ENCODE measurements around the gene AQP12B. TPM values are rescaled to one million over a fixed set of nuclear protein-coding genes. Genes with fewer than 3 reads are reported as not detected.
A peak's percentile ranks its signal among the peaks of the same experiment; 100 is the strongest.

AQP12B gene
- total and polyA plus RNA-seq, 4 donors = not detected

DNA sequence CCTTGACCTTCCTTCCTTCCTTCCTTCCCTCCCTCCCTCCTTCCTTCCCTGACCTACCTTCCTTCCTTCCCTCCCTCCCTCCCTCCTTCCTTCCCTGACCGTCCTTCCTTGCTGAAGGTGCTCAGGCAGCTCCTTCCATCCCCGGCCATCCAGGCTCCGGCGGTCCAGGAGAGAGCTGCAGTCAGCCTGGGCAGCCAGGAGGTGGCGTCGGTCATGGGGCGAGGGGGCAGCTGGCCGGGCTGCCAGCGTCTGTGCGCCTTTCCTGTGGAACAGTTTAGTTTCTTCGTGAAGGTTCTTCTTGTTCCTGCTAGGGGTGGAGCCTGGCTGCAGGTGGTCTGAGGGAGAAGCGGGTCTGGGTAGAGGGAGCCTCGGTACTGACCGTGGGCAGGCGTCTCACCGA lies 41.7 kb downstream of the AQP12B start:
- no peak for DNase-seq (ENCODE audit: low spot score)
- WGBS = 20% methylated on average over 16 of the region's 16 CpGs
- no peaks in the 10 kb centered on the region for H3K9me3 ChIP-seq (ENCODE audit: control insufficient read depth in 4 of 4, low read length in 3 of 4)

GRCh38 chr2:240639566-240639965 lies 43.1 kb downstream of the AQP12B start:
- DNase-seq (ENCODE audit: low spot score) = no peak
- 87% methylated on average over 18 of the region's 18 CpGs for WGBS
- H3K9ac ChIP-seq (ENCODE audit: low read depth in 1 of 2, low read length in 2 of 2) = no peak overlapping the region

More for the DNA sequence above, 41.7 kb downstream of the AQP12B start:
- no peak overlapping the region for H3K4me3 ChIP-seq (ENCODE audit: low read depth in 1 of 3, low read length in 3 of 3)
- H3K27me3 ChIP-seq (ENCODE audit: control insufficient read depth in 4 of 4, insufficient read depth in 4 of 4, low read length in 3 of 4) = no peaks in the 10 kb centered on the region
- H3K36me3 ChIP-seq (ENCODE audit: control insufficient read depth in 4 of 4, insufficient read depth in 3 of 4, low read depth in 1 of 4, low read length in 3 of 4) = no peaks in the 10 kb centered on the region
- H3K9ac ChIP-seq (ENCODE audit: low read depth in 1 of 2, low read length in 2 of 2) = no peak overlapping the region
- no peak for TF ChIP-seq HNF4A (conservative IDR thresholded peaks at IDR 0.05)
- no peak for TF ChIP-seq JUND (IDR thresholded peaks at IDR 0.05)
- peak; percentile 58 to 76 for TF ChIP-seq RAD21 (IDR thresholded peaks at IDR 0.05)
- TF ChIP-seq CTCF (IDR thresholded peaks at IDR 0.05; ENCODE audit: low read depth, low read length, missing input control) = peak; percentile 54
- TF ChIP-seq YY1 (IDR thresholded peaks at IDR 0.05) = no peak
- no peaks in the 10 kb centered on the region for H3K4me1 ChIP-seq (ENCODE audit: control insufficient read depth in 4 of 4, insufficient read depth in 4 of 4, low read length in 3 of 4)
- H3K27ac ChIP-seq (ENCODE audit: low read depth in 1 of 2, low read length in 2 of 2) = no peak overlapping the region

GRCh38 chr2:240638512-240639160 lies 44.0 kb downstream of the AQP12B start:
- 64% methylated on average over 18 of the region's 18 CpGs for WGBS
- H3K9ac ChIP-seq (ENCODE audit: low read depth in 1 of 2, low read length in 2 of 2) = no peak overlapping the region
- no peaks in the 10 kb centered on the region for H3K4me1 ChIP-seq (ENCODE audit: control insufficient read depth in 4 of 4, insufficient read depth in 4 of 4, low read length in 3 of 4)
- TF ChIP-seq YY1 (IDR thresholded peaks at IDR 0.05) (no peak), RAD21 (IDR thresholded peaks at IDR 0.05) (no peak), RXRA (IDR thresholded peaks at IDR 0.05) (no peak), NR2F2 (IDR thresholded peaks at IDR 0.05) (no peak)
- H3K36me3 ChIP-seq (ENCODE audit: control insufficient read depth in 4 of 4, insufficient read depth in 3 of 4, low read depth in 1 of 4, low read length in 3 of 4) = no peaks in the 10 kb centered on the region
- no peaks in the 10 kb centered on the region for H3K27me3 ChIP-seq (ENCODE audit: control insufficient read depth in 4 of 4, insufficient read depth in 4 of 4, low read length in 3 of 4)
- no peak overlapping the region for H3K4me3 ChIP-seq (ENCODE audit: low read depth in 1 of 3, low read length in 3 of 3)
- H3K27ac ChIP-seq (ENCODE audit: low read depth in 1 of 2, low read length in 2 of 2) = no peak overlapping the region
- DNase-seq (ENCODE audit: low spot score) = no peak
- peaks cover 0 to 4% (median 1%) of the 10 kb centered on the region in 4 donors for H3K9me3 ChIP-seq (ENCODE audit: control insufficient read depth in 4 of 4, low read length in 3 of 4)

More at GRCh38 chr2:240639566-240639965, 43.1 kb downstream of the AQP12B start:
- H3K27ac ChIP-seq (ENCODE audit: low read depth in 1 of 2, low read length in 2 of 2) = no peak overlapping the region
- no peaks in the 10 kb centered on the region for H3K9me3 ChIP-seq (ENCODE audit: control insufficient read depth in 4 of 4, low read length in 3 of 4)
- H3K27me3 ChIP-seq (ENCODE audit: control insufficient read depth in 4 of 4, insufficient read depth in 4 of 4, low read length in 3 of 4) = no peaks in the 10 kb centered on the region
- H3K36me3 ChIP-seq (ENCODE audit: control insufficient read depth in 4 of 4, insufficient read depth in 3 of 4, low read depth in 1 of 4, low read length in 3 of 4) = no peaks in the 10 kb centered on the region
- TF ChIP-seq EGR1 (IDR thresholded peaks at IDR 0.05; ENCODE audit: low read depth in 2 of 2) (no peak), YY1 (IDR thresholded peaks at IDR 0.05) (no peak), FOXA2 (IDR thresholded peaks at IDR 0.05) (no peak)
- H3K4me1 ChIP-seq (ENCODE audit: control insufficient read depth in 4 of 4, insufficient read depth in 4 of 4, low read length in 3 of 4) = no peaks in the 10 kb centered on the region
- H3K4me3 ChIP-seq (ENCODE audit: low read depth in 1 of 3, low read length in 3 of 3) = no peak overlapping the region

- WGBS = 74% methylated on average over 8 of the region's 8 CpGs
- no peak overlapping the region for H3K27ac ChIP-seq (ENCODE audit: low read depth in 1 of 2, low read length in 2 of 2)
- TF ChIP-seq, protein P1, sequence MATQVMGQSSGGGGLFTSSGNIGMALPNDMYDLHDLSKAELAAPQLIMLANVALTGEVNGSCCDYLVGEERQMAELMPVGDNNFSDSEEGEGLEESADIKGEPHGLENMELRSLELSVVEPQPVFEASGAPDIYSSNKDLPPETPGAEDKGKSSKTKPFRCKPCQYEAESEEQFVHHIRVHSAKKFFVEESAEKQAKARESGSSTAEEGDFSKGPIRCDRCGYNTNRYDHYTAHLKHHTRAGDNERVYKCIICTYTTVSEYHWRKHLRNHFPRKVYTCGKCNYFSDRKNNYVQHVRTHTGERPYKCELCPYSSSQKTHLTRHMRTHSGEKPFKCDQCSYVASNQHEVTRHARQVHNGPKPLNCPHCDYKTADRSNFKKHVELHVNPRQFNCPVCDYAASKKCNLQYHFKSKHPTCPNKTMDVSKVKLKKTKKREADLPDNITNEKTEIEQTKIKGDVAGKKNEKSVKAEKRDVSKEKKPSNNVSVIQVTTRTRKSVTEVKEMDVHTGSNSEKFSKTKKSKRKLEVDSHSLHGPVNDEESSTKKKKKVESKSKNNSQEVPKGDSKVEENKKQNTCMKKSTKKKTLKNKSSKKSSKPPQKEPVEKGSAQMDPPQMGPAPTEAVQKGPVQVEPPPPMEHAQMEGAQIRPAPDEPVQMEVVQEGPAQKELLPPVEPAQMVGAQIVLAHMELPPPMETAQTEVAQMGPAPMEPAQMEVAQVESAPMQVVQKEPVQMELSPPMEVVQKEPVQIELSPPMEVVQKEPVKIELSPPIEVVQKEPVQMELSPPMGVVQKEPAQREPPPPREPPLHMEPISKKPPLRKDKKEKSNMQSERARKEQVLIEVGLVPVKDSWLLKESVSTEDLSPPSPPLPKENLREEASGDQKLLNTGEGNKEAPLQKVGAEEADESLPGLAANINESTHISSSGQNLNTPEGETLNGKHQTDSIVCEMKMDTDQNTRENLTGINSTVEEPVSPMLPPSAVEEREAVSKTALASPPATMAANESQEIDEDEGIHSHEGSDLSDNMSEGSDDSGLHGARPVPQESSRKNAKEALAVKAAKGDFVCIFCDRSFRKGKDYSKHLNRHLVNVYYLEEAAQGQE (IDR thresholded peaks at IDR 0.05) = no peak
- TF ChIP-seq GABPA (IDR thresholded peaks at IDR 0.05 in 1 of 2, conservative IDR thresholded peaks at IDR 0.05 in 1 of 2) (no peak), YY1 (IDR thresholded peaks at IDR 0.05) (no peak), CTCF (IDR thresholded peaks at IDR 0.05; ENCODE audit: low read depth, low read length, missing input control) (no peak), FOXA1 (IDR thresholded peaks at IDR 0.05) (no peak), ATF3 (IDR thresholded peaks at IDR 0.05) (no peak), RXRA (IDR thresholded peaks at IDR 0.05) (no peak), EGR1 (IDR thresholded peaks at IDR 0.05; ENCODE audit: low read depth in 2 of 2) (no peak), FOXA2 (IDR thresholded peaks at IDR 0.05) (no peak), NR2F2 (IDR thresholded peaks at IDR 0.05) (no peak), RAD21 (IDR thresholded peaks at IDR 0.05) (no peak), SP1 (IDR thresholded peaks at IDR 0.05) (no peak), HNF4A (conservative IDR thresholded peaks at IDR 0.05) (no peak)
These were observed 44.8 kb downstream of the AQP12B start for GRCh38 chr2:240637901-240638345.

More at GRCh38 chr2:240637901-240638345, 44.8 kb downstream of the AQP12B start:
- Histone ChIP-seq H3K4me3 (ENCODE audit: low read depth in 1 of 3, low read length in 3 of 3) (no peak overlapping the region), H3K4me1 (ENCODE audit: control insufficient read depth in 4 of 4, insufficient read depth in 4 of 4, low read length in 3 of 4) (no peaks in the 10 kb centered on the region), H3K27me3 (ENCODE audit: control insufficient read depth in 4 of 4, insufficient read depth in 4 of 4, low read length in 3 of 4) (no peaks in the 10 kb centered on the region), H3K36me3 (ENCODE audit: control insufficient read depth in 4 of 4, insufficient read depth in 3 of 4, low read depth in 1 of 4, low read length in 3 of 4) (no peaks in the 10 kb centered on the region), H3K9me3 (ENCODE audit: control insufficient read depth in 4 of 4, low read length in 3 of 4) (peaks cover 0 to 4% (median 1%) of the 10 kb centered on the region in 4 donors), H3K9ac (ENCODE audit: low read depth in 1 of 2, low read length in 2 of 2) (no peak overlapping the region)
- DNase-seq (ENCODE audit: low spot score) = no peak

All from liver (tissue), 9 donors.